Mesenchymal stem cell (in vitro differentiated cells and primary cell): Measurements from ENCODE around the gene KLHL29.

Experiments
- DNase-seq: peaks from one replicate; pipeline ENCODE4 v3.0.0-alpha.2; 2013
- H2AFZ ChIP-seq: one replicate; pipeline ENCODE4 v1.6.1; 2013; ENCODE audit warnings: low read depth, mild to moderate bottlenecking, control low read depth, inconsistent platforms, low read length, moderate library complexity
- H2AK5ac ChIP-seq: 2 replicates; pipeline ENCODE4 v1.6.1; 2013; ENCODE audit warnings: low read length, moderate library complexity, mild to moderate bottlenecking, inconsistent platforms; ENCODE audit not compliant: severe bottlenecking
- H2BK120ac ChIP-seq: one replicate; pipeline ENCODE4 v1.6.1; 2013; ENCODE audit warnings: low read depth, mild to moderate bottlenecking, inconsistent platforms, low read length, moderate library complexity
- H2BK12ac ChIP-seq, 2 experiments: one replicate each; pipeline ENCODE4 v1.6.1; 2013; ENCODE audit warnings: inconsistent platforms in 2 of 2, low read length in 2 of 2, mild to moderate bottlenecking in 2 of 2, moderate library complexity in 2 of 2, control low read depth in 1 of 2
- H2BK15ac ChIP-seq: one replicate; pipeline ENCODE4 v1.6.1; 2013; ENCODE audit warnings: mild to moderate bottlenecking, low read depth, inconsistent platforms; ENCODE audit not compliant: poor library complexity, severe bottlenecking
- H2BK5ac ChIP-seq: 2 replicates; pipeline ENCODE4 v1.6.1; 2013; ENCODE audit warnings: low read depth, mild to moderate bottlenecking, low read length, control low read depth, inconsistent platforms; ENCODE audit not compliant: poor library complexity, severe bottlenecking
- H3K14ac ChIP-seq, 2 experiments: one replicate each; pipeline ENCODE4 v1.6.1; 2013; ENCODE audit warnings: inconsistent platforms in 2 of 2, low read length in 2 of 2, control low read depth in 1 of 2, mild to moderate bottlenecking in 1 of 2, moderate library complexity in 1 of 2
- H3K18ac ChIP-seq, 2 experiments: one replicate each; pipeline ENCODE4 v1.6.1; 2013; ENCODE audit warnings: inconsistent platforms in 2 of 2, low read length in 2 of 2, control low read depth in 1 of 2, low read depth in 1 of 2, mild to moderate bottlenecking in 1 of 2
- H3K23ac ChIP-seq, 2 experiments: one replicate each; pipeline ENCODE4 v1.6.1; 2013; ENCODE audit warnings: inconsistent platforms in 2 of 2, low read length in 2 of 2, mild to moderate bottlenecking in 2 of 2, moderate library complexity in 2 of 2, control low read depth in 1 of 2
- H3K27ac ChIP-seq: 2 replicates; pipeline ENCODE4 v1.5.1; 2013; ENCODE audit warnings: mild to moderate bottlenecking, moderate library complexity, low read length, control low read depth, inconsistent platforms; ENCODE audit not compliant: poor library complexity, severe bottlenecking
- H3K27me3 ChIP-seq, 2 experiments: 2 replicates each; pipeline versions ENCODE4 v1.6.1 to v1.7.0; 2013; ENCODE audit warnings: low read length in 2 of 2, mild to moderate bottlenecking in 2 of 2, moderate library complexity in 2 of 2, control low read depth in 1 of 2, inconsistent platforms in 1 of 2; ENCODE audit not compliant: control insufficient read depth in 1 of 2, insufficient read depth in 1 of 2
- H3K36me3 ChIP-seq, 2 experiments: 2 replicates each; pipeline versions ENCODE4 v1.6.1 to v1.7.0; 2013; ENCODE audit warnings: low read length in 2 of 2, control low read depth in 1 of 2, inconsistent platforms in 1 of 2, low read depth in 1 of 2, mild to moderate bottlenecking in 1 of 2; ENCODE audit not compliant: insufficient read depth in 2 of 2, control insufficient read depth in 1 of 2
- H3K4ac ChIP-seq, 2 experiments: one replicate each; pipeline ENCODE4 v1.6.1; 2013; ENCODE audit warnings: inconsistent platforms in 2 of 2, low read length in 2 of 2, mild to moderate bottlenecking in 2 of 2, moderate library complexity in 2 of 2, control low read depth in 1 of 2, low read depth in 1 of 2
- H3K4me1 ChIP-seq: 2 replicates; pipeline ENCODE4 v1.6.1; 2013; ENCODE audit warnings: low read depth, low read length, control low read depth; ENCODE audit not compliant: control insufficient read depth, insufficient read depth
- H3K4me2 ChIP-seq: 2 replicates; pipeline ENCODE4 v1.6.1; 2013; ENCODE audit warnings: low read length, mild to moderate bottlenecking, inconsistent platforms; ENCODE audit not compliant: poor library complexity, severe bottlenecking
- H3K4me3 ChIP-seq, 2 experiments: 2 replicates each; pipeline versions ENCODE4 v1.5.1 to v1.7.0; 2013; ENCODE audit warnings: low read length in 2 of 2, mild to moderate bottlenecking in 2 of 2, control low read depth in 1 of 2, low read depth in 1 of 2; ENCODE audit not compliant: insufficient read depth in 1 of 2
- H3K79me1 ChIP-seq: replicated peaks from 2 replicates; pipeline ENCODE4 v1.6.1; 2013; ENCODE audit warnings: mild to moderate bottlenecking, control low read depth, low read length, inconsistent platforms; ENCODE audit not compliant: poor library complexity, severe bottlenecking
- H3K9ac ChIP-seq: 2 replicates; pipeline ENCODE4 v1.7.0; 2013; ENCODE audit warnings: mild to moderate bottlenecking, low read length, moderate library complexity
- H3K9me3 ChIP-seq: 2 replicates; pipeline ENCODE4 v1.7.0; 2013; ENCODE audit warnings: mild to moderate bottlenecking, low read length; ENCODE audit not compliant: control insufficient read depth
- H4K8ac ChIP-seq: one replicate; pipeline ENCODE4 v1.6.1; 2013; ENCODE audit warnings: inconsistent platforms, mild to moderate bottlenecking, low read length, moderate library complexity
- H4K91ac ChIP-seq: one replicate; pipeline ENCODE4 v1.6.1; 2013; ENCODE audit warnings: mild to moderate bottlenecking, low read length, inconsistent platforms
- WGBS: methylation state at CpG from one replicate; pipeline ENCODE4 v1.1.7; 2013; ENCODE audit warnings: mixed read lengths; 5-methylcytosine and 5-hydroxymethylcytosine counted together

Gene KLHL29

DNA sequence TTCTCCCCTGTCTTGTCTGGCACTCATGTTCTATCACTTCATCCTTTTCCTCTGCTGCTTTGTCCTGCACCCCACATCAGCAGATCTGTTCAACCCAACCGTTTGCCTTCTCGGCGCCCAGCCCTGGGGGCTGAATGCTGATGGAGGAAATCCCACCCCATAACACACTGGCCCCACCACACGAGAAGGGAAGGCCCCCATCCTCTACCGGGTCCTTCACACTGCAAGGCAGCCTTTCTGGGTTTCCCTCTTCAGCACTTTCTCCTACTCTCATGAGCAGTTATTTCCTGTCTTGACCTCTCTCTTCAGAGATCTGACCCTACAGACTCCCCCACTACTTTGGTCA, 314.6 kb downstream of the KLHL29 start:
- no peaks in the 10 kb centered on the region for H3K27me3 ChIP-seq
- no peak overlapping the region for H3K4me3 ChIP-seq
- no peak overlapping the region for H3K27ac ChIP-seq
- no peak for DNase-seq
- WGBS: 95% methylated on average over 5 of the region's 5 CpGs
- H3K18ac ChIP-seq: peak overlapping the region in 1 of 2 experiments; percentile 48
- no peak overlapping the region for H2BK15ac ChIP-seq
- no peak overlapping the region for H2AFZ ChIP-seq
- no peaks in the 10 kb centered on the region for H3K79me1 ChIP-seq
- no peak overlapping the region for H3K4me2 ChIP-seq
- no peak overlapping the region for H4K8ac ChIP-seq
- H3K14ac ChIP-seq: no peak overlapping the region
- no peak overlapping the region for H3K23ac ChIP-seq
- H3K4ac ChIP-seq: no peak overlapping the region
- no peak overlapping the region for H2BK5ac ChIP-seq
- peaks cover 8% of the 10 kb centered on the region for H3K9me3 ChIP-seq
- peaks cover 61 to 90% of the 10 kb centered on the region in 2 experiments for H3K36me3 ChIP-seq
- H3K4me1 ChIP-seq: peaks cover 5% of the 10 kb centered on the region
- no peak overlapping the region for H2BK12ac ChIP-seq
- H2BK120ac ChIP-seq: no peak overlapping the region
- no peak overlapping the region for H2AK5ac ChIP-seq
- no peak overlapping the region for H4K91ac ChIP-seq
- H3K9ac ChIP-seq: no peak overlapping the region

DNA sequence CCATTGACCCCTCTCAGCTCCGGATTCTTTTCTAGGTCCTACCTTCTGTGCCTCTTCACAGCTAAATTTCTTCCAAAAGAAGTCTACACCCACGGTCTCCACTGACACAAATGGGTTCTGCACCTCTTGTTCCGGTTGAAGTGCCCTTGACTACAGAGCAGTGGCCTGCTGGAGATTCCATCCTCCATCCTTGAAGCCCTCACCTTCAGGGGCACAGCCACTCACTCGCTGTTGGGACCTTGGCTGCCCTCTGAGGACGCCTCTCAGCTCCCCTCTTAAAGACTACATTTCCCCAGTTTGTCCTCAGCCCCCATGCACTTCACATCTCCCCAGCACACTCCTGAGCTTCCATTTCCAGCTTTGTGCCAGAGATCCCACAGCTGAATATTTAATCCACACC, 315.6 kb downstream of the KLHL29 start:
- H4K8ac ChIP-seq: no peak overlapping the region
- no peak overlapping the region for H2BK15ac ChIP-seq
- no peak overlapping the region for H3K4ac ChIP-seq
- H3K4me2 ChIP-seq: no peak overlapping the region
- no peaks in the 10 kb centered on the region for H3K27me3 ChIP-seq
- no peak overlapping the region for H2BK12ac ChIP-seq
- H2BK120ac ChIP-seq: no peak overlapping the region
- no peak overlapping the region for H2AK5ac ChIP-seq
- H4K91ac ChIP-seq: no peak overlapping the region
- no peak overlapping the region for H2AFZ ChIP-seq
- WGBS: 91% methylated on average over 5 of the region's 5 CpGs
- no peak overlapping the region for H3K4me3 ChIP-seq
- H3K23ac ChIP-seq: no peak overlapping the region
- H3K14ac ChIP-seq: no peak overlapping the region
- no peak overlapping the region for H2BK5ac ChIP-seq
- peaks cover 55 to 89% of the 10 kb centered on the region in 2 experiments for H3K36me3 ChIP-seq
- peaks cover 8% of the 10 kb centered on the region for H3K9me3 ChIP-seq
- peaks cover 5% of the 10 kb centered on the region for H3K4me1 ChIP-seq
- no peak for DNase-seq
- no peak overlapping the region for H3K27ac ChIP-seq
- H3K9ac ChIP-seq: no peak overlapping the region
- H3K79me1 ChIP-seq: no peaks in the 10 kb centered on the region
- no peak overlapping the region for H3K18ac ChIP-seq

DNA sequence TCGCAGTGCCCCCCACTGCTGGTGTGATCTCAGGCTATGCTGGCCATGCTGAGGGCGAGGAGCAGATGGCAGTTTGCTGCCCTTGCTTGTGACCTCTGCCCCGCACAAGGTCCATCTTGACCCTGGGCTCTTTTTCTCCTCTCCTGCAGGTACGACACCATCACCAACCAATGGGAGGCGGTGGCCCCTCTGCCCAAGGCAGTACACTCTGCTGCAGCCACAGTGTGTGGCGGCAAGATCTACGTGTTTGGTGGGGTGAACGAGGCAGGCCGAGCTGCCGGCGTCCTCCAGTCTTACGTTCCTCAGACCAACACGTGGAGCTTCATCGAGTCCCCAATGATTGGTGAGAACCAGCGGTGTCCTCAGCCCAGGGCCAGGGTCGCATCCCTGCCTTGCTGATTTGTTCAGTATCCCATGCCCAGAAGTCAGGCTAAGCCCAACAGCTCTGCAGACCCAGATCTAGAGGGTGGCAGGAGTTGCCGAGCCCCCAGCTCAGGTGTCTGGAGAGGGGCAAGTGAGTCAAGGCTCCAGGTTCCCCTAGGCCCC, 318.1 kb downstream of the KLHL29 start:
- H3K36me3 ChIP-seq: peaks cover 53 to 90% of the 10 kb centered on the region in 2 experiments
- H3K9me3 ChIP-seq: peaks cover 8% of the 10 kb centered on the region
- H3K27me3 ChIP-seq: no peaks in the 10 kb centered on the region
- DNase-seq: no peak
- 94% methylated on average over 17 of the region's 17 CpGs for WGBS
- no peak overlapping the region for H2BK12ac ChIP-seq
- no peak overlapping the region for H4K91ac ChIP-seq
- no peak overlapping the region for H3K14ac ChIP-seq
- peaks cover 4% of the 10 kb centered on the region for H3K4me1 ChIP-seq
- no peaks in the 10 kb centered on the region for H3K79me1 ChIP-seq
- no peak overlapping the region for H3K9ac ChIP-seq
- no peak overlapping the region for H2BK120ac ChIP-seq
- no peak overlapping the region for H3K4me3 ChIP-seq
- H3K18ac ChIP-seq: no peak overlapping the region
- no peak overlapping the region for H2AFZ ChIP-seq
- no peak overlapping the region for H3K4me2 ChIP-seq
- no peak overlapping the region for H2BK15ac ChIP-seq
- H3K23ac ChIP-seq: no peak overlapping the region
- no peak overlapping the region for H2AK5ac ChIP-seq
- no peak overlapping the region for H2BK5ac ChIP-seq
- H4K8ac ChIP-seq: no peak overlapping the region
- no peak overlapping the region for H3K27ac ChIP-seq
- no peak overlapping the region for H3K4ac ChIP-seq

DNA sequence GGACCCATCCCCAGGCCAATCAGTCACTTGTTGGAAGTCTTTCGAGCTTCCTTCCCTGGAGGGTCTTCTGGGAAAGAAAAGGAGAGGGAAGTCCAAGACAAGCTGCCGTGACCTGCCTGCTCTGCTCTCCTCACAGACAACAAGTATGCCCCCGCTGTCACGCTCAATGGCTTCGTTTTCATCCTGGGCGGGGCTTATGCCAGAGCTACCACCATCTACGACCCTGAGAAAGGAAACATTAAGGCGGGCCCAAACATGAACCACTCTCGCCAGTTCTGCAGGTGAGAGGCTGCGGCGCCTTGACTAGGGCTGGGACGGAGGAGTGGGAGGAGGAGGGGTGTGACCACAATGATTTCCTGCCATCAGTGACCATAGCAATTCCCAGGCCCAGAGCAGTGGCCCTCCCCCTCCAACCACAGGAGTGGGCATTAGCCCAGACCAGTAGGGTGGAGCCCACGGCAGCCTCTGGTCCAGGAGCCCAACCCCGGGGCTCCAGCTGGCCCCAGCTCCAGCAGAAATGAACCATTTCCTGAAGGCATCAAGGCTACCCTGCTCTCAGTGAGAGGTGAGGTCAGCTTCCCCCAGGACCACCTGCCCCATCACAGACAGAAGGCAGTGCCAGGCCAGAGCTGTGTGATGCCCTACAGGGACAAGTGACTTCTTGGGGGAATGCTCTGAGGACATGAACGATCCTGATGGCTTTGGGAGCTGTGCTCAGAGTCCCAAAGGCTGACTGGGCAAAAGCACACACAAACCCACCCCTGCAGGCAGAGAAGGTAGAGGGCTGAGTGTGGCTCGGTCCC, 318.8 kb downstream of the KLHL29 start:
- WGBS: 95% methylated on average over 13 of the region's 16 CpGs

More for the DNA sequence above, 318.8 kb downstream of the KLHL29 start:
- Histone ChIP-seq H3K14ac (no peak overlapping the region), H3K4me1 (peaks cover 3% of the 10 kb centered on the region), H2BK15ac (no peak overlapping the region), H3K36me3 (peaks cover 51 to 91% of the 10 kb centered on the region in 2 experiments), H2BK12ac (no peak overlapping the region), H3K9ac (no peak overlapping the region), H3K79me1 (no peaks in the 10 kb centered on the region), H4K91ac (no peak overlapping the region), H3K23ac (no peak overlapping the region), H2BK120ac (no peak overlapping the region), H3K9me3 (peaks cover 8% of the 10 kb centered on the region), H3K27me3 (no peaks in the 10 kb centered on the region), H2BK5ac (no peak overlapping the region), H3K18ac (no peak overlapping the region), H3K4ac (no peak overlapping the region), H2AK5ac (no peak overlapping the region), H3K4me3 (no peak overlapping the region), H4K8ac (no peak overlapping the region), H2AFZ (no peak overlapping the region), H3K27ac (no peak overlapping the region), H3K4me2 (no peak overlapping the region)
- DNase-seq: no peak
